ENCODE results near the gene SORCS2.

DNA sequence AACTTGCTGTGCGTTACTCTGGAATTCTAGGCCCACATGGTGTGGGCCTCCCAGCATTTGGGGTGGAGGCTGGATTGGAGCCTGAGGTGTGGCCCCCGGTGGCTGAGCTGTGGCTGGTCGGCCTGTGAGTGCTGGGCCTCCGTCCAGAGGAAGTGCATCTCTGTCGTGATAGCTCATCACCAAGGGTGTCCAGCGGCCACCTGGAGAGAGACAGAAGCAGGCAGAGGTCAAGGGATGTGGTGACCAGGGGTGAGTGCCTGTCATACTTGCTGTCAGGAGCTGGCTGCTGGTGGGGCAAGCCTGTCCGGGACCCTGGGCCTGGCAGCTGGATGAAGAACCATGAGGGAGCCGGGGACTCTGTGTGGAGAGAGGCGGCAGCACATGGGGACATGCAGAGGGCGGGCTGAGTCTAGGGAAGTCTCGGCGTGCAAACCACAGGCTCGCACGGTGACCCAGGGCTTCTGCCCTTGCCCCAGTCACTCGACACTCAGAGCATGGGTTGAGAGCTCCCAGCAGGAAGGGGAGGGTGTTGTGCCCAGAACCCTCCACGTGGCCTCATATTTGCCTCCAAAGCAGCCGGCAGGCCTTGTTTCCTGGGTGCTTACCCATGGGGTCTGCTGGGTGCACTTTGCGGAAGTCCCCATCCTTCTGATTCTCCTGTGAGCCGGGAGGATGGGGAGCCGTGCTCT is 6.2 kb downstream of the SORCS2 start:
- TF ChIP-seq EZH2 (IDR thresholded peaks at IDR 0.05; ENCODE audit: insufficient read depth, poor library complexity, severe bottlenecking), result no peak
- no peak for TF ChIP-seq EZH2phosphoT487 (IDR thresholded peaks at IDR 0.05; ENCODE audit: insufficient read depth, low read depth)

Measured in GM23248 (cell line).